IMR-90 (cell line): ENCODE results near the gene PAK1IP1. TPM values are rescaled to one million over a fixed set of nuclear protein-coding genes. Genes with fewer than 3 reads are reported as not detected.
A peak's percentile ranks its signal among the peaks of the same experiment; 100 is the strongest.

Source experiments
- ATAC-seq: fragments of 200-7000 bp; cut with Tn5 transposase; 2 replicates; pipeline ENCODE4 v1.9.1; 2020; ENCODE audit warnings: low read depth, mild to moderate bottlenecking, moderate library complexity
- BruUV-seq: library from RNA; stranded (reverse); fragments of 400-500 nt; replicated peaks from 2 replicates; lab custom pipeline; 2021; lab: Mats Ljungman, UMichigan
- CTCF ChIA-PET: fragments of 300-600 bp; formaldehyde crosslinking; extraction: SDS; loops from one replicate; lab custom pipeline; 2021; ENCODE audit warnings: antibody characterized with exemption; lab: Yijun Ruan, JAX
- POLR2A ChIA-PET: fragments of 300-600 bp; sonication (Branson Sonifier 250); formaldehyde crosslinking; loops from one replicate; lab custom pipeline; 2022; ENCODE audit warnings: antibody characterized with exemption; ENCODE audit not compliant: unreplicated experiment; lab: Charles Lee
- DNase-seq: peaks from one replicate; pipeline ENCODE4 v3.0.0; 2013
- H2AFZ ChIP-seq: replicated peaks from 2 replicates; pipeline ENCODE3; 2013; ENCODE audit warnings: low read length, mild to moderate bottlenecking; ENCODE audit not compliant: poor library complexity
- H2AK5ac ChIP-seq: 2 replicates; pipeline ENCODE4 v1.6.1; 2013; ENCODE audit warnings: low read depth, low read length, inconsistent platforms
- H2AK9ac ChIP-seq: replicated peaks from 2 replicates; pipeline ENCODE3; 2013; ENCODE audit warnings: mild to moderate bottlenecking, low read depth, low read length, moderate library complexity; ENCODE audit not compliant: poor library complexity
- H2BK120ac ChIP-seq: 2 replicates; pipeline ENCODE4 v1.6.1; 2013; ENCODE audit warnings: low read depth, low read length, inconsistent platforms
- H2BK15ac ChIP-seq: 3 replicates; pipeline ENCODE4 v1.6.1; 2013; ENCODE audit warnings: low read depth, low read length, inconsistent platforms
- H2BK20ac ChIP-seq: 2 replicates; pipeline ENCODE4 v1.6.1; 2013; ENCODE audit warnings: low read depth, mild to moderate bottlenecking, inconsistent platforms, low read length, moderate library complexity
- H2BK5ac ChIP-seq: 2 replicates; pipeline ENCODE4 v1.6.1; 2013; ENCODE audit warnings: mild to moderate bottlenecking, low read depth, low read length, inconsistent platforms; ENCODE audit not compliant: poor library complexity, severe bottlenecking
- H3K14ac ChIP-seq: replicated peaks from 2 replicates; pipeline ENCODE4 v1.6.1; 2013; ENCODE audit warnings: low read depth, low read length, inconsistent platforms
- H3K18ac ChIP-seq: 2 replicates; pipeline ENCODE4 v1.6.1; 2013; ENCODE audit warnings: low read depth, low read length, control low read depth
- H3K23ac ChIP-seq: 2 replicates; pipeline ENCODE4 v1.6.1; 2013; ENCODE audit warnings: low read depth, low read length, inconsistent platforms
- H3K27ac ChIP-seq: 2 replicates; pipeline ENCODE4 v1.5.1; 2013; ENCODE audit warnings: mild to moderate bottlenecking, control low read depth, low read length; ENCODE audit not compliant: insufficient read depth
- H3K27me3 ChIP-seq: 2 replicates; pipeline ENCODE4 v1.6.1; 2013; ENCODE audit warnings: low read length; ENCODE audit not compliant: control insufficient read depth, insufficient read depth
- H3K36me3 ChIP-seq: 2 replicates; pipeline ENCODE4 v1.6.1; 2013; ENCODE audit warnings: low read length, mixed read lengths; ENCODE audit not compliant: control insufficient read depth, insufficient read depth
- H3K4ac ChIP-seq: 2 replicates; pipeline ENCODE4 v1.6.1; 2013; ENCODE audit warnings: low read depth, low read length, inconsistent platforms
- H3K4me1 ChIP-seq: 2 replicates; pipeline ENCODE4 v1.6.1; 2013; ENCODE audit warnings: low read length, mixed read lengths; ENCODE audit not compliant: control insufficient read depth, insufficient read depth
- H3K4me2 ChIP-seq: 2 replicates; pipeline ENCODE4 v1.6.1; 2013; ENCODE audit warnings: low read depth, mild to moderate bottlenecking, control low read depth, low read length, moderate library complexity
- H3K4me3 ChIP-seq: 2 replicates; pipeline ENCODE4 v1.5.1; 2013; ENCODE audit warnings: low read depth, mild to moderate bottlenecking, control low read depth, low read length, moderate library complexity; ENCODE audit not compliant: insufficient read depth
- H3K56ac ChIP-seq: 2 replicates; pipeline ENCODE4 v1.6.1; 2013; ENCODE audit warnings: low read length, inconsistent platforms; ENCODE audit not compliant: insufficient read depth; ENCODE audit errors: extremely low read depth
- H3K79me1 ChIP-seq, 2 experiments: 2 replicates each; pipeline ENCODE4 v1.6.1; 2013; ENCODE audit warnings: low read length in 2 of 2, inconsistent platforms in 1 of 2, low read depth in 1 of 2
- H3K9ac ChIP-seq: 2 replicates; pipeline ENCODE4 v1.6.1; 2013; ENCODE audit warnings: low read depth, low read length, control low read depth
- H3K9me1 ChIP-seq: 2 replicates; pipeline ENCODE4 v1.6.1; 2013; ENCODE audit warnings: low read length, inconsistent platforms; ENCODE audit not compliant: insufficient read depth
- H3K9me3 ChIP-seq: 2 replicates; pipeline ENCODE4 v1.6.1; 2013; ENCODE audit warnings: low read length; ENCODE audit not compliant: control insufficient read depth, insufficient read depth
- H4K20me1 ChIP-seq: 2 replicates; pipeline ENCODE4 v1.6.1; 2013; ENCODE audit warnings: low read length, inconsistent platforms; ENCODE audit not compliant: insufficient read depth
- H4K5ac ChIP-seq: 2 replicates; pipeline ENCODE4 v1.6.1; 2013; ENCODE audit warnings: mild to moderate bottlenecking, low read depth, low read length, control low read depth
- H4K8ac ChIP-seq, 2 experiments: 2 replicates each; pipeline ENCODE4 v1.6.1; 2013; ENCODE audit warnings: low read depth in 2 of 2, low read length in 2 of 2, control low read depth in 1 of 2, inconsistent platforms in 1 of 2
- H4K91ac ChIP-seq: 2 replicates; pipeline ENCODE4 v1.6.1; 2013; ENCODE audit warnings: low read depth, low read length, inconsistent platforms; ENCODE audit not compliant: insufficient read depth
- BHLHE40 ChIP-seq: fragments of 150-350 bp; IDR thresholded peaks from 2 replicates; pipeline ENCODE4 v1.6.1; 2016; ENCODE audit warnings: mild to moderate bottlenecking, low read depth, low read length
- CHD1 ChIP-seq: IDR thresholded peaks from 2 replicates; pipeline ENCODE4 v1.6.1; 2012; ENCODE audit warnings: low read depth, low read length, improper control_type of control experiment
- CTCF ChIP-seq: conservative IDR thresholded peaks from 2 replicates; pipeline ENCODE4 v1.5.1; 2012; ENCODE audit warnings: mild to moderate bottlenecking, low read depth, low read length, improper control_type of control experiment
- ELK1 ChIP-seq: fragments of 150-350 bp; IDR thresholded peaks from 2 replicates; pipeline ENCODE4 v1.6.1; 2016; ENCODE audit warnings: low read depth, mild to moderate bottlenecking, low read length, moderate library complexity, borderline replicate concordance
- MAZ ChIP-seq: IDR thresholded peaks from 2 replicates; pipeline ENCODE4 v1.6.1; 2012; ENCODE audit warnings: low read depth, mild to moderate bottlenecking, low read length, improper control_type of control experiment, moderate library complexity, borderline replicate concordance
- MXI1 ChIP-seq: IDR thresholded peaks from 2 replicates; pipeline ENCODE4 v1.6.1; 2012; ENCODE audit warnings: low read depth, mild to moderate bottlenecking, low read length, moderate library complexity, borderline replicate concordance
- POLR2A ChIP-seq: IDR thresholded peaks from 2 replicates; pipeline ENCODE4 v1.6.1; 2012; ENCODE audit warnings: mild to moderate bottlenecking, low read depth, low read length
- RAD21 ChIP-seq: IDR thresholded peaks from 2 replicates; pipeline ENCODE4 v1.6.1; 2012; ENCODE audit warnings: low read length, improper control_type of control experiment
- RFX5 ChIP-seq: IDR thresholded peaks from 2 replicates; pipeline ENCODE4 v1.8.0; 2012; ENCODE audit warnings: low read depth, mild to moderate bottlenecking, low read length, moderate library complexity
- USF2 ChIP-seq: fragments of 150-350 bp; IDR thresholded peaks from 2 replicates; pipeline ENCODE4 v1.6.1; 2017; ENCODE audit warnings: mild to moderate bottlenecking, antibody characterized with exemption, low read length, low read depth
- WGBS, 2 experiments: methylation state at CpG; one replicate each; pipeline versions ENCODE4 v1.1.5 to v1.1.7; 2013; ENCODE audit warnings: missing lambda C conversion rate in 2 of 2; ENCODE audit not compliant: insufficient read length in 1 of 2; ENCODE audit errors: extremely low coverage in 2 of 2; 5-methylcytosine and 5-hydroxymethylcytosine counted together
- dilution Hi-C: fragments of 300-500 bp; cut with HindIII; formaldehyde crosslinking; loops from one replicate; pipeline ENCODE4 v1.14.3; 2018; ENCODE audit warnings: low sequenced_read_pairs; ENCODE audit not compliant: unreplicated experiment
- in situ Hi-C: fragments of 300-500 bp; cut with MboI; formaldehyde crosslinking; loops from 3 replicates; pipeline ENCODE4 v1.14.3; 2019; ENCODE audit warnings: low sequenced_read_pairs, inconsistent platforms, mixed read lengths
- intact Hi-C: fragments of 100-400 bp; cut with micrococcal nuclease; formaldehyde crosslinking; loops from 2 replicates; pipeline ENCODE4 v1.10.0; 2022
- polyA plus RNA-seq, 3 experiments: library from polyadenylated mRNA; depleted of rRNA; stranded (reverse); fragments of >200 nt; gene quantifications; 2 replicates each; pipeline ENCODE4 v1.2.3, GENCODE V29; 2012; ENCODE audit warnings: low replicate concordance in 1 of 3
- total RNA-seq: library from RNA; depleted of rRNA; stranded (reverse); fragments of >200 nt; gene quantifications from 2 replicates; pipeline ENCODE4 v1.2.3, GENCODE V29; 2012

Gene PAK1IP1
- total and polyA plus RNA-seq, 2 of the 4 experiments (the other 2 are of a cell fraction) = 16.9 to 22.9 TPM

- peaks cover 16 to 31% of the 10 kb centered on the region in 2 experiments for H3K79me1 ChIP-seq
- dilution Hi-C loops = no loop called here
- peak overlapping the region; percentile 81 for H3K9ac ChIP-seq
- H4K91ac ChIP-seq = peak overlapping the region; percentile 76; the same call in 1 of the 2 replicates
- no peak overlapping the region for H2AK5ac ChIP-seq
- BruUV-seq = no TSS peak
- peaks cover 7% of the 10 kb centered on the region for H3K9me1 ChIP-seq
- no peak overlapping the region; the same call in 1 of the 2 replicates for H3K18ac ChIP-seq
- ChIA-PET POLR2A (no interaction called here), CTCF (no interaction called here)
- no peaks in the 10 kb centered on the region for H3K27me3 ChIP-seq
- H2BK15ac ChIP-seq = no peak overlapping the region
- 0 out of 2 replicates have a peak overlapping the region, but pooled peaks have one; percentile 84 for H3K14ac ChIP-seq
- peak overlapping the region; percentile 91 for H2AK9ac ChIP-seq
- H3K56ac ChIP-seq = no peak overlapping the region
- peaks cover under 1% of the 10 kb centered on the region for H3K36me3 ChIP-seq
- no peak overlapping the region for H2BK120ac ChIP-seq
- DNase-seq = no peak
- no peak overlapping the region for H2BK20ac ChIP-seq
- peak overlapping the region; percentile 82 for H3K27ac ChIP-seq
- WGBS, 2 experiments = 45% methylated on average over 8 of the region's 21 CpGs; no CpG with 5 or more reads in 1 of the 2 experiments
- H2BK5ac ChIP-seq = peak overlapping the region; percentile 81
- peak overlapping the region; percentile 76 for H3K4me3 ChIP-seq
- H4K5ac ChIP-seq = peak overlapping the region; percentile 85
- in situ Hi-C loops = no loop called here
- intact Hi-C loops = loop anchor here (5.0 kb wide), 1 partner anchor 82 kb away; no protein-coding TSS in a partner anchor
- no peak for TF ChIP-seq POLR2A
- TF ChIP-seq USF2 = no peak
- no peak for TF ChIP-seq RAD21
- TF ChIP-seq CTCF = no peak
- no peak for TF ChIP-seq MXI1
- TF ChIP-seq BHLHE40 = no peak
- no peak for TF ChIP-seq RFX5
- no peak for TF ChIP-seq MAZ
- no peak for TF ChIP-seq CHD1
- TF ChIP-seq ELK1 = no peak
- H3K4me2 ChIP-seq = peak overlapping the region; percentile 78
- H3K9me3 ChIP-seq = peaks cover 9% of the 10 kb centered on the region
- no peak for ATAC-seq
- H3K4me1 ChIP-seq = peaks cover 8% of the 10 kb centered on the region
- peak overlapping the region; percentile 82 for H3K4ac ChIP-seq
- no peak overlapping the region for H3K23ac ChIP-seq
- peaks cover 4% of the 10 kb centered on the region; the same call in 1 of the 2 replicates for H4K20me1 ChIP-seq
- peak overlapping the region; percentile 89 for H2AFZ ChIP-seq
- peak overlapping the region; percentile 83 to 86; a peak in 3 of 4 replicates for H4K8ac ChIP-seq
Observed at GRCh38 chr6:10719964-10720264, 25.1 kb downstream of the PAK1IP1 start.
